Left renal cortex interstitium (tissue), 4 donors: ENCODE results near the gene FOXB2. TPM values are rescaled to one million over a fixed set of nuclear protein-coding genes. Genes with fewer than 3 reads are reported as not detected.
"Not testable (repeated sequence)": the region's sequence is repeated elsewhere in the genome, so short reads cannot be mapped to it uniquely, and the experiment has no call there.

Source experiments
- DNase-seq, 4 donors: peaks; one replicate each; pipeline ENCODE4 v3.0.0-alpha.2; 2013; ENCODE audit warnings: low read depth in 4 of 4, low spot score in 2 of 4, missing footprints in 1 of 4
- polyA plus RNA-seq, 4 donors: library from polyadenylated mRNA; unstranded; fragments of 120-200 nt; gene quantifications; one replicate each; pipeline ENCODE4 v1.2.1, GENCODE V29; 2013; ENCODE audit not compliant: insufficient read length in 4 of 4

Gene FOXB2
- polyA plus RNA-seq = not detected

- no peak for DNase-seq
Measured at GRCh38 chr9:77019236-77019925, at the start of gene FOXB2. Gene FOXB2, plus strand, starts transcription at chr9:77019655. Its CDS starts 0 bp downstream, at chr9:77019655.

- DNase-seq = no peak
Measured at GRCh38 chr9:76969716-76970115, 49.7 kb upstream of the FOXB2 start.

GRCh38 chr9:76978831-76979230 is 40.6 kb upstream of the FOXB2 start:
- DNase-seq = not testable (repeated sequence)

- no peak for DNase-seq
Measured at GRCh38 chr9:76980566-76980965, 38.9 kb upstream of the FOXB2 start.

- DNase-seq = no peak
Measured at GRCh38 chr9:76984486-76984885, 35.0 kb upstream of the FOXB2 start.

- no peak for DNase-seq
Measured at GRCh38 chr9:76985581-76985980, 33.9 kb upstream of the FOXB2 start.

- no peak for DNase-seq
Measured at GRCh38 chr9:76987594-76988200, 31.8 kb upstream of the FOXB2 start.

- no peak for DNase-seq
Measured at GRCh38 chr9:76988941-76989340, 30.5 kb upstream of the FOXB2 start.

- DNase-seq = no peak
Measured at GRCh38 chr9:76989501-76989900, 30.0 kb upstream of the FOXB2 start.

- no peak for DNase-seq
Measured at GRCh38 chr9:76996700-76997099, 22.8 kb upstream of the FOXB2 start.

GRCh38 chr9:76999261-76999660 is 20.2 kb upstream of the FOXB2 start:
- no peak for DNase-seq

- DNase-seq = no peak
Measured at GRCh38 chr9:77000330-77000729, 19.1 kb upstream of the FOXB2 start.

- DNase-seq = no peak
Measured at GRCh38 chr9:77003366-77003765, 16.1 kb upstream of the FOXB2 start.

GRCh38 chr9:77005216-77005615 is 14.2 kb upstream of the FOXB2 start:
- DNase-seq = no peak

- no peak for DNase-seq
Measured at GRCh38 chr9:77010527-77010926, 8.9 kb upstream of the FOXB2 start.

GRCh38 chr9:77011973-77012821 is 7.3 kb upstream of the FOXB2 start:
- no peak for DNase-seq

GRCh38 chr9:77013206-77013931 is 6.1 kb upstream of the FOXB2 start:
- no peak for DNase-seq

- DNase-seq = no peak
Measured at GRCh38 chr9:77013932-77014596, 5.4 kb upstream of the FOXB2 start.

GRCh38 chr9:77014597-77015263 is 4.7 kb upstream of the FOXB2 start:
- no peak for DNase-seq
